Stimulated activated naive B cell treated with anti-CD40 and anti-IgM and Interleukin-4, amounts not matched to agents 10 μg/mL and 1 μg/mL and 100 μg/mL, for 72 hours (primary cell): Measurements from ENCODE around the gene MFN2.

Source experiments
- ATAC-seq, 2 donors: fragments of 150-1000 bp; cut with Tn5 transposase; replicated peaks; 2 replicates each; pipeline ENCODE4 v1.10.0; 2021; ENCODE audit warnings: moderate library complexity in 1 of 2
- DNase-seq: peaks from one replicate; pipeline ENCODE4 v3.0.0; 2021
- H3K27ac Mint-ChIP-seq: one replicate; pipeline ENCODE4 v1.8.0; 2022; ENCODE audit warnings: mild to moderate bottlenecking, mixed read lengths
- H3K27me3 Mint-ChIP-seq, 2 donors: one replicate each; pipeline ENCODE4 v1.8.0; 2022; ENCODE audit warnings: mixed read lengths in 2 of 2
- H3K36me3 Mint-ChIP-seq, 2 donors: one replicate each; pipeline ENCODE4 v1.8.0; 2022; ENCODE audit warnings: mixed read lengths in 2 of 2, mild to moderate bottlenecking in 1 of 2
- H3K4me1 Mint-ChIP-seq, 2 donors: one replicate each; pipeline ENCODE4 v1.8.0; 2022; ENCODE audit warnings: mixed read lengths in 2 of 2, mild to moderate bottlenecking in 1 of 2
- H3K4me3 Mint-ChIP-seq, 2 donors: one replicate each; pipeline ENCODE4 v1.8.0; 2022; ENCODE audit warnings: mild to moderate bottlenecking in 2 of 2, mixed read lengths in 2 of 2, moderate library complexity in 1 of 2
- H3K9me3 Mint-ChIP-seq, 2 donors: one replicate each; pipeline ENCODE4 v1.8.0; 2022; ENCODE audit warnings: mixed read lengths in 2 of 2, mild to moderate bottlenecking in 1 of 2

Gene MFN2

DNA sequence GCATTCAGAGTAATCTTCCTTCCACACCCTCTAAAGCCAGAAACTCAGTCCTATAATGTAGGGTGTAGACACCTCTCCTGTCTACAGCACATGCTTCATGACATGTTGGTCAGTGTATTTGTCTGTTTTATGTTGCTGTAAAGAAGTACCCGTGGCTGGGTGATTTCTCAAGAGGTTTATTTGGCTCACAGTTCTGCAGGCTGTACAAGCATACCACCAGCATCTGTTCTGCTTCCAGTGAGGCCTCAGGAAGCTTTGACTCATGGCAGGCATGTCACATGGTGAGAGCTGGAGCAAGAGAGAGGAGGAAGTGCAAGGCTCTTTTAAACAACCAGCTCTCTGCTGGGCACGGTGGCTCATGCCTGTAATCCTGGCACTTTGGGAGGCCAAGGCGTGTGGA lies 33.6 kb upstream of the MFN2 start:
- H3K4me1 Mint-ChIP-seq: no peaks in the 10 kb centered on the region
- no peak for DNase-seq

DNA sequence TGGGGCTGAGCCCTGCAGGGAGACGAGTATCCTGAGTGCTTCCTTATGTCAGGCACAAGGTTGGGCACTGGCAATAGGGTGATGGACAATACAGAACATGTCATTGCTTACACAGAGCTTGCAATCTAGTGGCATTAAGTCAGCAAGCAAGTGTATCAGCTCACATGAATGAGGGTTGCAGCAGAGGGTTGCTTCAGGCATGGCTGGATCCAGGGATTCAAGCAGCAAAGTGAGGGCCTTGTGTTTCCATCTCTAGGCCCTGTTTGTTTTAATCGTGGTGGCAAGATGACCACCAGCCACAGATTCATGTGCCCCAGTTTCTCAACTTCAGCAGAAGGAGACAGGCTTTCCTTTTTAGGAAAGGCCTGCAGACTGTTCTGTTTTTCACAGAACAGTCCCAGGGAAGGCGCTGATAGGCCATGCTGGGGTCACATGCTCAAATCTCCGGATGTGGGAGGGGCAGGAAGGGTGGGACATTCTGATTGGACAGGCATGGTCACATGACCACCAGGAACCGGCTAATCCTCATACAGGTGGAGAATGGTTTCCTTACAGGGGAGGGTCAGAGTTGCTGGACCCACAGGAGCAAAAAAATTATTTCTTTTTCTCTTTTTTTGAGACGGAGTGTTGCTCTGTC lies 31.3 kb upstream of the MFN2 start:
- Mint-ChIP-seq H3K4me1 (no peaks in the 10 kb centered on the region), H3K27me3 (no peaks in the 10 kb centered on the region), H3K4me3 (no peak overlapping the region), H3K9me3 (peaks cover 0 to 1% of the 10 kb centered on the region in 2 donors), H3K27ac (no peak overlapping the region), H3K36me3 (peaks cover 43 to 63% of the 10 kb centered on the region in 2 donors)
- DNase-seq (no peak), ATAC-seq (peak in 1 of 2 donors; percentile 29)

More for the DNA sequence above, 33.6 kb upstream of the MFN2 start:
- H3K36me3 Mint-ChIP-seq: peaks cover 33 to 60% of the 10 kb centered on the region in 2 donors
- H3K27ac Mint-ChIP-seq: no peak overlapping the region
- no peaks in the 10 kb centered on the region for H3K27me3 Mint-ChIP-seq
- H3K9me3 Mint-ChIP-seq: peaks cover 0 to 1% of the 10 kb centered on the region in 2 donors
- H3K4me3 Mint-ChIP-seq: no peak overlapping the region
- no peak for ATAC-seq

DNA sequence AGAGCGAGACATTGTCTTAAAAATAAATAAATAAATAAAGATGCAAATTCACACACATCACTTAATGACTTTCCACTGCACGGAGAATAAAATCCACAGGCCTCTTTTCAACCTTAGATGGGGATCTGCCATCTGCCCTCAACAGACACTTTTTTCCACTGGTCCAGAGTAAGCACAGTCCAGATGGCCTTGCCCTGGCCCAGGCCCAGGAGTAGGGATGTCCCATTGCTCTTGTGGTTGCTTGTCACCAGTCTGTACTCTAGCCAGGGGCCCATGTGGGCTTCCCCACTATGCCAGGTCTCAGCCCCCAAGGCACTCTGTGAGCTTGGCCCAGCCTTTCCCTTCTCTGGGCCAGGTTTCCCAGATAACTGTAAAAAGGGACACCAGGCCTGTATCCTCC lies 28.3 kb upstream of the MFN2 start:
- Mint-ChIP-seq H3K36me3 (peaks cover 45 to 57% of the 10 kb centered on the region in 2 donors), H3K27me3 (no peaks in the 10 kb centered on the region), H3K27ac (no peak overlapping the region), H3K4me3 (no peak overlapping the region), H3K9me3 (no peaks in the 10 kb centered on the region), H3K4me1 (no peaks in the 10 kb centered on the region)
- DNase-seq (no peak), ATAC-seq (no peak)

DNA sequence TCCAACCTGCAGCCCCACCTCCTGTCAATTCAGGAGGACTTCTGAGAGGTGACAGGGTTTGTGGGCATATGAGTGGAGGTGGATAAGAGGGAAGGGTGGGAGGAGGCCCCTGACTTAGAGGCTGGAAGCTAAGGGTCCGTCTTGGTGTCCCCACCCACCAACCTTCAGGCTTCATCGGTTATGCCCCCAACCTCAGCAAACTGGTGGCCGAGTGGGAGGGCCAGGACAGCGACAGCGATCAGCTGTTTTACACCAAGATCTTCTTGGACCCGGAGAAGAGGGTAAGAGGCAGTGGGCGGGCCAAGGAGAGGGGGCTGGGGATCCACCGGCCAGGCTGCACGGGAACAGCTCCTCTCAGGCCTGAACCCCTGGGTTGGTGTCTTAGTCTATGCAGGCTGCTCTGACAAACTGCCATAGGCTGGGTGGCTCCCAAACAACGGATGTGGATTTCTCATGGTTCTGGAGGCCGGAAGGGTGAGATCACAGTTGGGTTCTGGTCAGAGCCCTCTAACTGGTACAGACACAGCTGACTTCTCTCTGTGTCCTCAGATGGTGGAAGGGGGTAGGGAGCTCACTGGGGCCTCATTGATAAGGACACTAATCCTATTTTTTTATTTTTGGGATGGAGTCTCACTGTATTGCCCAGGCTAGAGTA lies 27.7 kb upstream of the MFN2 start:
- Mint-ChIP-seq H3K27ac (no peak overlapping the region), H3K4me3 (no peak overlapping the region), H3K27me3 (no peaks in the 10 kb centered on the region), H3K36me3 (peaks cover 49 to 60% of the 10 kb centered on the region in 2 donors), H3K4me1 (no peaks in the 10 kb centered on the region), H3K9me3 (no peaks in the 10 kb centered on the region)
- DNase-seq (no peak), ATAC-seq (no peak)

DNA sequence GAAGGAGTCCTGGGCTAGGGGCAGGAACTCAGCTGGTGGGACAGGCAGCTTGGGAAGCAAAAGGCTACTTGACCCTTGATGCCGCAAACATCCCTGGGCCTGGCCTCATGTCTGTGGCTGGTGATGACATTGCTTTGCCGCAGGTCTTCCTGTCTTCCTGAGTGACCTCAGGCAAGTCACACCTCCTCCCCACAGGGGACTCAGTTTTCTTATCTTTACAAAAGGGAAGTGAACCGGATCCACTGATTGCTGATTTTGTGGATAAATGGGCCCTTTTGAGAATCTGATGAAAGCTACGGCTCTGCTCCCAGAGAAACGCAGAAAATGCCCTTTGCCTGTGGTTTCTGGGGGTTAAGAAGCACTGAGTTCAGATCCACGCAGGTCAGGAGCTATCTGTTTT lies 25.0 kb upstream of the MFN2 start:
- ATAC-seq: no peak
- Mint-ChIP-seq H3K4me1 (peaks cover 0 to 3% of the 10 kb centered on the region in 2 donors), H3K9me3 (no peaks in the 10 kb centered on the region), H3K27ac (no peak overlapping the region), H3K36me3 (peaks cover 52 to 53% of the 10 kb centered on the region in 2 donors), H3K4me3 (no peak overlapping the region), H3K27me3 (no peaks in the 10 kb centered on the region)
- no peak for DNase-seq

DNA sequence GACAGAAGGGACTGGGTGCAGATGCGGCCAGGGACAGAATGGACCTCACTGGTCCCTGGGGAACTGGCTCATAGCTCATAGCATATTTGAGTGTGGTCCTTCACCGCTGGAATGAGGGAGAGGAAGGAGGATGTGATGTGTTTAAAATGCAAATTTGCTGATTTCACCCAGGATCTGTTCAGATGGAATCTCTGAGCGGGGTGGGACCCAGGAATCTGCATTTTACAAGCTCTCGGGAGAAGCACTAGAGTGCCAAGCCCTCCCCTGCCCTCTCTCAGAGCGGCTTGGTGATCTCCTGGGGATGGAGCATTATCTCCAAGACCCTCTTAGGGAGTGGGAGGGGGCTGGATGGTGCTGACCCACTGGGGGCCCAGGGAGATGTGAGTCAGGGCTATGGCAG lies 22.8 kb upstream of the MFN2 start:
- DNase-seq (no peak), ATAC-seq (no peak)
- Mint-ChIP-seq H3K4me3 (no peak overlapping the region), H3K36me3 (peaks cover 38 to 40% of the 10 kb centered on the region in 2 donors), H3K27me3 (no peaks in the 10 kb centered on the region), H3K9me3 (no peaks in the 10 kb centered on the region), H3K27ac (no peak overlapping the region), H3K4me1 (peaks cover 4 to 10% of the 10 kb centered on the region in 2 donors)

DNA sequence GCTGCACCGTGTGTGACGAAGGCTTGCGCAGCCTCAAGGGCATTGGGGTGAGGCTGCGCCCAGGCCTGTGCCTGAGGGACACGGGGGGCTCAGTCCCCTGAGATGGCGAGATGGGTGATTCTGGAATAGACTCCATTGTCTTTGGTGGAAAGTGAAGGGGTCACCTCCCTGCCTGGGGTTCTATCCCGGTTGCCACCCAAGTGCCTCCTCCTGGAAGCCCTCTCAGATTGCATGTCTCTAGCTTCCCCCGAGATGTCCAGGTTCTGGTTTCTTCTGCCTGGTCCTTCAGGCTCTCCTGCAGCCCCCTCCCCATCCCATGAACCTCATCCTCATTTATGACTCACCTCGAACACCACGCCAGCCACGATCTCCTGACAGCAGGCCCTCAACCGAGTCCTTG lies 22.3 kb upstream of the MFN2 start:
- peaks cover 33 to 36% of the 10 kb centered on the region in 2 donors for H3K36me3 Mint-ChIP-seq
- DNase-seq (no peak), ATAC-seq (no peak)
- peaks cover 4 to 10% of the 10 kb centered on the region in 2 donors for H3K4me1 Mint-ChIP-seq
- H3K9me3 Mint-ChIP-seq: no peaks in the 10 kb centered on the region
- no peaks in the 10 kb centered on the region for H3K27me3 Mint-ChIP-seq
- no peak overlapping the region for H3K4me3 Mint-ChIP-seq
- H3K27ac Mint-ChIP-seq: no peak overlapping the region

DNA sequence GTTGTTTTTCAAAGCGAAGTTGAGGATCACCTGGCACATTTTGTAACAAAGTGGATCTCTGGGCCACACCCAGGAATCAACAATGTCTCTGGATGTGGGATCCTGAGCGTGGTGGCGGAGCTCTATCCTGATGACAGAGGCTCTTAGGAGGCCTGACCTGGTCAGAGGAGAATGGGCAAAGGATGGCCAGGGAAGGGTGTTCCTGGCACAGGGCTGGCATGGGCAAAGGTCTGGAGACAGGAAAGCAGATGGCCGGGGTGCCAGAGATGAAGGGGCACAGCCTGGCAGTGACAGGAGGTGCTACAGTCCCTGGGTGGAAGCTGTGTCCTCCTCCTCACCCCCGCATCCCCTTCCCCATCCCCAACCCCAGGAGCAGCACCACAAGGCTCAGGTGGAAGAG lies 20.0 kb upstream of the MFN2 start:
- ATAC-seq (no peak), DNase-seq (no peak)
- Mint-ChIP-seq H3K9me3 (no peaks in the 10 kb centered on the region), H3K27ac (no peak overlapping the region), H3K36me3 (peaks cover 39 to 48% of the 10 kb centered on the region in 2 donors), H3K4me3 (no peak overlapping the region), H3K4me1 (peaks cover 4 to 10% of the 10 kb centered on the region in 2 donors), H3K27me3 (no peaks in the 10 kb centered on the region)

GRCh38 chr1:11960715-11961114 lies 19.5 kb upstream of the MFN2 start:
- peaks cover 39 to 51% of the 10 kb centered on the region in 2 donors for H3K36me3 Mint-ChIP-seq
- H3K4me3 Mint-ChIP-seq: no peak overlapping the region
- DNase-seq (no peak), ATAC-seq (peak in 1 of 2 donors; percentile 50)
- H3K9me3 Mint-ChIP-seq: no peaks in the 10 kb centered on the region
- H3K27me3 Mint-ChIP-seq: no peaks in the 10 kb centered on the region
- no peak overlapping the region for H3K27ac Mint-ChIP-seq
- peaks cover 4 to 10% of the 10 kb centered on the region in 2 donors for H3K4me1 Mint-ChIP-seq

DNA sequence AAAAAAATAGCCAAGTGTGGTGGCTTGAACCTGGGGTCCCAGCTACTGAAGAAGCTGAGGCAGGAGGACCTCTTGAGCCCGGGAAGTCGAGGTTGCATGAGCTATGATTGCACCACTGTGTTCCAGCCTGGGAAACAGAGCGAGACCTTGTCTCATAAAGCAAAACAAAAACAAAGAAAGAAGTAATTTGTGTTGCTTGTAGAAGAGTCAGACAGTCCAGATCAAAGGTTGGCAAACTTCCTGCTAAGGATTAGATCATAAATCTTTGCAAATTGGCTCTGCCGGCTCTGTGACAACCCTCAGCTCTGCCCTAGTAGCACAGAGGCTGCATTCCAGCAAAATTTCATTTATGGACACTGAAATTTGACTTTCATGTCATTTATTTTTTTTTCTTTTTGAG lies 19.0 kb upstream of the MFN2 start:
- Mint-ChIP-seq H3K27me3 (no peaks in the 10 kb centered on the region), H3K27ac (no peak overlapping the region), H3K9me3 (no peaks in the 10 kb centered on the region), H3K4me1 (peaks cover 4 to 10% of the 10 kb centered on the region in 2 donors), H3K36me3 (peaks cover 38 to 49% of the 10 kb centered on the region in 2 donors), H3K4me3 (no peak overlapping the region)
- DNase-seq (no peak), ATAC-seq (no peak)

DNA sequence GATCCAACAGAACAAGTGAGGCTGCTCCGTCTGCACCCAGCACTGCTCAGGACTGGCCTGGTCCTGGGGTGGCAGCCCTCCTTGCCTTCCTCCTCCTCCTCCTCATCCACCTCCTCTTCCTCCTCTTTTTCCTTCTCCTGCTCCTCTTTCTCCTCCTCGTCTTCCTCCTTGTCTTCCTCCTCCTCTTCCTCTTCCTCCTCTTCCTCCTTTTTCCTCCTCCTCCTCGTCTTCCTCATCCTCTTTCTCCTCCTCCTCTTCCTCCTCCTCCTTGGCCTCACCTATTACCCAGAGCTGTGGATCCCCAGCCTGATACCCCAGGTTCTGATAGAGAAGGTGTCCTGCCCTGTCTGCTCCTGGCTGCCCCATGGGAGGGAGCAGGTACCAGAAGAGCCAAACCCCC lies 16.6 kb upstream of the MFN2 start:
- no peak for DNase-seq
- Mint-ChIP-seq H3K36me3 (peaks cover 24 to 38% of the 10 kb centered on the region in 2 donors), H3K4me1 (peaks cover 4 to 19% of the 10 kb centered on the region in 2 donors), H3K4me3 (no peak overlapping the region), H3K27ac (no peak overlapping the region), H3K27me3 (no peaks in the 10 kb centered on the region), H3K9me3 (no peaks in the 10 kb centered on the region)
- ATAC-seq: no peak

GRCh38 chr1:11964656-11965055 lies 15.6 kb upstream of the MFN2 start:
- Mint-ChIP-seq H3K4me1 (peaks cover 4 to 19% of the 10 kb centered on the region in 2 donors), H3K27me3 (no peaks in the 10 kb centered on the region), H3K36me3 (peaks cover 23 to 38% of the 10 kb centered on the region in 2 donors), H3K4me3 (no peak overlapping the region), H3K9me3 (no peaks in the 10 kb centered on the region), H3K27ac (no peak overlapping the region)
- no peak for DNase-seq
- ATAC-seq: no peak

DNA sequence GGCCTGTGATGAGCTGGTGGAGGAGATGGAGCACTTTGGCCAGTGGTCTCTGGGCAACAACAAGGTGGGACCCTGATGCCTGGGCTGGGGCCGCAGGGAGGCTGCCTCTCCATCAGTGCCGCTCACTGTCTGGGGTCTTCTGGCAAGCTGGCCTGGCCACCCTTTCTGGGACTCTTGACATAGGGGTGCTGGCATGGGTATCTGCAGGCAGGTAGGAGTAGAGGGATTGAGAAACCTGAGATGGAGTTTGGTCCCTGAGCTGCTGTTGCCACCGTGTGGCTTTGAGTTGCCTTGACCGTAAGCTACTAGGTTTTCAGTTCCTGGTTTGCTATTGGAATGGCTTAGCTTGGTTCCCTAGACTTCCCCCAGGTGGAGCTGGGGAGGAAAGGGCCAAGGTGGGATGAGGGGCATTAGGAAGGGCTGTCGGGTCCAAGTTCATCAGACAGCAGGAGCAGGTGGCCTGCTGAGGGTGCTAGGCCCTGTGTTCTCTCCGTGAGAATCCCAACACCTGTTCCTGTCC lies 13.2 kb upstream of the MFN2 start:
- no peak overlapping the region for H3K27ac Mint-ChIP-seq
- H3K9me3 Mint-ChIP-seq: no peaks in the 10 kb centered on the region
- H3K36me3 Mint-ChIP-seq: peaks cover 21 to 38% of the 10 kb centered on the region in 2 donors
- ATAC-seq (peak; percentile 75 to 78), DNase-seq (no peak)
- no peaks in the 10 kb centered on the region for H3K27me3 Mint-ChIP-seq
- H3K4me3 Mint-ChIP-seq: no peak overlapping the region
- peaks cover 0 to 8% of the 10 kb centered on the region in 2 donors for H3K4me1 Mint-ChIP-seq

DNA sequence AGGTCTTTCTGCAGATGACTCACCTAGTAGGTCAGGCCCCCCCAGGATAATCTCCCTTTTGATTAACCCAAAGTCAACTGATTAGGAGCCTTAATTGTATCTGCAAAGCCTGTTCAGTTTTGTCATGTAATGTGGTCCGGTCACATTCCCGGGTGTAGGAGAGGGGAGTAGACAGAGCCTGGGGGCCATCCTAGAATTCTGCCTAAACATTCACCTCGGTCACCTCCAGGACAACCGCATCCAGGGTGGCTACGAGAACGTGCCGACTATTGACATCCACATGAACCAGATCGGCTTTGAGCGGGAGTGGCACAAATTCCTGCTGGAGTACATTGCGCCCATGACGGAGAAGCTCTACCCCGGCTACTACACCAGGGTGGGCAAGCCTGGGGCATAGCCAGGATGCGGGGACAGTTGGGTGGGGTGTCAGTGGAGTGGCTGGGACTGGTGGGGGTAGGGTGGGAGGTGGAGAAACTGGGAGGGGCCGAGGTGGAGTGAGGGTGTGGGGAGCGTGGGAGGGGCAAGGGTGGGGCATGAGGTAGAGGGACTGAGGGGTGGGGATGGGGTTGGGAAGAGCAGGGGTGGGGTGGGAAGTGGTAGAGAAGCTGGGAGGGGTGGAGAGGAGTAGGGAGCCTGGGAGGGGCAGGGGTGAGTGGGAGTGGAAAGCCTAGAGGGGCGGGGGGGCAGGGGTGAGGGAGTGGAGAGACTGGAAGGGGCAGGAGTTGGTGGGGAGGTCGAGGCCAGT lies 9.6 kb upstream of the MFN2 start:
- H3K4me3 Mint-ChIP-seq: no peak overlapping the region
- H3K27ac Mint-ChIP-seq: no peak overlapping the region
- no peaks in the 10 kb centered on the region for H3K27me3 Mint-ChIP-seq
- H3K4me1 Mint-ChIP-seq: peaks cover 4 to 21% of the 10 kb centered on the region in 2 donors
- no peaks in the 10 kb centered on the region for H3K9me3 Mint-ChIP-seq
- H3K36me3 Mint-ChIP-seq: peaks cover 23 to 41% of the 10 kb centered on the region in 2 donors
- DNase-seq: no peak
- ATAC-seq: no peak
